Fibroblast of lung (primary cell): ENCODE measurements around the gene SHISA4. TPM values are rescaled to one million over a fixed set of nuclear protein-coding genes. Genes with fewer than 3 reads are reported as not detected.

ENCODE experiments used
- DNase-seq, 2 donors: peaks; one replicate each; pipeline versions ENCODE4 v3.0.0 to v3.0.0-alpha.2; 2010; ENCODE audit warnings: low read depth in 2 of 2
- H2AFZ ChIP-seq: 2 replicates; pipeline ENCODE4 v1.5.1; 2012; ENCODE audit warnings: low read length, control low read depth, inconsistent platforms
- H3K27ac ChIP-seq: 2 replicates; pipeline ENCODE4 v1.5.1; 2011; ENCODE audit warnings: low read length, control low read depth; ENCODE audit not compliant: insufficient read depth
- H3K27me3 ChIP-seq: 2 replicates; pipeline ENCODE4 v1.5.1; 2011; ENCODE audit warnings: mild to moderate bottlenecking, low read length; ENCODE audit not compliant: control insufficient read depth, insufficient read depth
- H3K36me3 ChIP-seq: 2 replicates; pipeline ENCODE4 v1.5.1; 2011; ENCODE audit warnings: low read length; ENCODE audit not compliant: control insufficient read depth, insufficient read depth
- H3K4me1 ChIP-seq: 2 replicates; pipeline ENCODE4 v1.5.1; 2011; ENCODE audit warnings: low read length; ENCODE audit not compliant: control insufficient read depth, insufficient read depth; ENCODE audit errors: extremely low read depth
- H3K4me2 ChIP-seq: 2 replicates; pipeline ENCODE4 v1.5.1; 2011; ENCODE audit warnings: low read length, control low read depth; ENCODE audit not compliant: insufficient read depth; ENCODE audit errors: extremely low read depth
- H3K4me3 ChIP-seq, 4 experiments: fragments of 200-600 bp in 1 of 4; sonication (generic) in 1 of 4; replicated peaks in 1 of 4; 2 replicates each; pipeline ENCODE4 v1.5.1; 2011 to 2016; ENCODE audit warnings: low read length in 4 of 4, low read depth in 3 of 4, mild to moderate bottlenecking in 3 of 4, control low read depth in 2 of 4, inconsistent platforms in 1 of 4, mixed read lengths in 1 of 4; ENCODE audit not compliant: insufficient read depth in 1 of 4; ENCODE audit errors: control extremely low read depth in 1 of 4
- H3K79me2 ChIP-seq: 2 replicates; pipeline ENCODE4 v1.5.1; 2012; ENCODE audit warnings: mild to moderate bottlenecking, low read length, inconsistent platforms; ENCODE audit not compliant: control insufficient read depth, insufficient read depth
- H3K9ac ChIP-seq: 2 replicates; pipeline ENCODE4 v1.5.1; 2011; ENCODE audit warnings: mild to moderate bottlenecking, low read length, control low read depth; ENCODE audit not compliant: insufficient read depth
- H3K9me3 ChIP-seq: 2 replicates; pipeline ENCODE4 v1.5.1; 2012; ENCODE audit warnings: low read depth, low read length; ENCODE audit not compliant: control insufficient read depth, insufficient read depth
- H4K20me1 ChIP-seq: 2 replicates; pipeline ENCODE4 v1.5.1; 2011; ENCODE audit warnings: low read length; ENCODE audit not compliant: control insufficient read depth, insufficient read depth; ENCODE audit errors: extremely low read depth
- EZH2 ChIP-seq: IDR thresholded peaks from 2 replicates; pipeline ENCODE4 v1.5.1; 2012; ENCODE audit warnings: low read length, control low read depth, mild to moderate bottlenecking; ENCODE audit errors: missing control alignments
- polyA plus RNA-seq, 2 donors: library from polyadenylated mRNA; depleted of rRNA in 1 of 2; stranded (reverse) in 1 of 2; unstranded in 1 of 2; fragments of >200 nt; gene quantifications; 2 replicates each; pipeline ENCODE4 v1.2.1, GENCODE V29; 2011 to 2012; ENCODE audit warnings: missing spikeins in 1 of 2
- total RNA-seq: library from RNA; depleted of rRNA; stranded (reverse); fragments of >200 nt; gene quantifications from 2 replicates; pipeline ENCODE4 v1.2.1, GENCODE V29; 2014
- TF ChIP-seq, protein P1 (sequence below), 2 donors: IDR thresholded peaks in 1 of 2; conservative IDR thresholded peaks in 1 of 2; 1 replicate in 1 of 2; 2 replicates in 1 of 2; pipeline ENCODE4 v1.5.1; 2011 to 2012; ENCODE audit warnings: low read length in 2 of 2, control low read depth in 1 of 2, inconsistent platforms in 1 of 2, low read depth in 1 of 2, mild to moderate bottlenecking in 1 of 2

Gene SHISA4
- total and polyA plus RNA-seq, 2 donors (not counting 1 experiment from before 2014, with no cell fraction given) = 19.0 to 27.1 TPM

DNA sequence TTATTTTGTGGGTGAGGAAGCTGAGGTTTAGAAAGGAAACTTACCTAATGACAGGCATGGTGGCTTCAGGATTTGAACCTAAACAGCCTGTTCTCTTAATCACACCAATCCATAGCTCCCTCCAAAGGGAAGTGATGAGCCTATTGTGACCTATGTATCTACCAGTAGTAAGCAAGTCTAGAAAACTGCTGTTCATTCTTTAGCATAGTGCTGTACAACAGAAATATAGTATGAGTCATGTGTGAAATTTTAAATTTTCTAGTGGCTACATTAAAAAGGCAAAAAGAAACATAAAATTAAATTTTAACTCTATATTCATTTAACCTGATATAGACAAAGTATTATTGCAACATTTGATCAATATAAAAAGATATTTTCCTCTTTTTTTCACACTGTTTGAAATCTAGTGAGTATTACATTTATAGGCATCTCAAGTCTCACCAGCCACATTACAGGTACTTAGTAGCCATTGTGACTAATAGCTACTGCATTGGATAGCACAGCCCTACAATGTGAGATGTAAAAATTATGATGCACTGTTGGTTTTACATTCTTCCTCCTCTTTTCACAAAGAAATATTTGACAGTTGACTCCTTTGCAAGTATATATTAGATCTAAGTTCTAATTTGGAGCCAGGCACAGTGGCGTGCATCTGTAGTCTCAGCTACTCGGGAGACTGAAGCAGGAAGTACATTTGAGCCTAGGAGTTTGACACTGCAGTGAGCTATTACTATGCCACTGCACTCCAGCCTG is 43.2 kb upstream of the SHISA4 start:
- Histone ChIP-seq H3K9ac (no peak overlapping the region), H3K4me2 (no peak overlapping the region), H3K36me3 (peaks cover 2% of the 10 kb centered on the region), H3K4me3 (no peak overlapping the region), H3K9me3 (no peaks in the 10 kb centered on the region), H3K4me1 (peaks cover 14% of the 10 kb centered on the region), H4K20me1 (no peaks in the 10 kb centered on the region), H3K79me2 (peaks cover 59% of the 10 kb centered on the region), H3K27ac (no peak overlapping the region), H2AFZ (no peak overlapping the region), H3K27me3 (no peaks in the 10 kb centered on the region)
- TF ChIP-seq, protein P1, sequence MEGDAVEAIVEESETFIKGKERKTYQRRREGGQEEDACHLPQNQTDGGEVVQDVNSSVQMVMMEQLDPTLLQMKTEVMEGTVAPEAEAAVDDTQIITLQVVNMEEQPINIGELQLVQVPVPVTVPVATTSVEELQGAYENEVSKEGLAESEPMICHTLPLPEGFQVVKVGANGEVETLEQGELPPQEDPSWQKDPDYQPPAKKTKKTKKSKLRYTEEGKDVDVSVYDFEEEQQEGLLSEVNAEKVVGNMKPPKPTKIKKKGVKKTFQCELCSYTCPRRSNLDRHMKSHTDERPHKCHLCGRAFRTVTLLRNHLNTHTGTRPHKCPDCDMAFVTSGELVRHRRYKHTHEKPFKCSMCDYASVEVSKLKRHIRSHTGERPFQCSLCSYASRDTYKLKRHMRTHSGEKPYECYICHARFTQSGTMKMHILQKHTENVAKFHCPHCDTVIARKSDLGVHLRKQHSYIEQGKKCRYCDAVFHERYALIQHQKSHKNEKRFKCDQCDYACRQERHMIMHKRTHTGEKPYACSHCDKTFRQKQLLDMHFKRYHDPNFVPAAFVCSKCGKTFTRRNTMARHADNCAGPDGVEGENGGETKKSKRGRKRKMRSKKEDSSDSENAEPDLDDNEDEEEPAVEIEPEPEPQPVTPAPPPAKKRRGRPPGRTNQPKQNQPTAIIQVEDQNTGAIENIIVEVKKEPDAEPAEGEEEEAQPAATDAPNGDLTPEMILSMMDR (conservative IDR thresholded peaks at IDR 0.05 in 1 of 2, IDR thresholded peaks at IDR 0.05 in 1 of 2; ENCODE audit: low read depth in 1 of 2, low read length in 2 of 2) = no peak
- TF ChIP-seq EZH2 = no peak
- DNase-seq = peak; percentile 21 to 76

DNA sequence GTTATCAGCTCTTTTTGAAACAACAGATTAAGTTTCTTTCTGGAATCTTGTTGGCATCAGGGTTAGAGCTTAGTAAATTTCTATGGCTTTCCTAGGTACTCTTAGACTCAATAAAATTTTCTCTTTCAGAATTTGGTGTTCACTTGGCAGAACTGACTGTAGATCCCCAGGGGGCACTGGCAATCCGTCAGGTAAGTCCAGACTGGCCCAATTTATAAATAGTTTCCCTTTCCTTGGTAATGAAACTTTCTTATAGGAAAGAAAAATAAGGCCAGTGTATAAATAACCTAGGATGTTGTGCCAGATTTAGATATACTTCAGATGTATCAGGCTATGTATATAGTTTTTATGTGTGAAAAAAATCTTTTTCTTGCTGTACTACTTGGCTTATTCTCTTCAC is 41.5 kb upstream of the SHISA4 start:
- Histone ChIP-seq H3K9ac (no peak overlapping the region), H3K79me2 (peaks cover 45% of the 10 kb centered on the region), H3K27me3 (no peaks in the 10 kb centered on the region), H3K4me1 (peaks cover 14% of the 10 kb centered on the region), H2AFZ (no peak overlapping the region), H3K4me3 (no peak overlapping the region), H3K36me3 (peaks cover 4% of the 10 kb centered on the region), H3K27ac (no peak overlapping the region), H3K9me3 (no peaks in the 10 kb centered on the region), H4K20me1 (no peaks in the 10 kb centered on the region), H3K4me2 (no peak overlapping the region)
- no peak for DNase-seq
- TF ChIP-seq EZH2 = no peak

DNA sequence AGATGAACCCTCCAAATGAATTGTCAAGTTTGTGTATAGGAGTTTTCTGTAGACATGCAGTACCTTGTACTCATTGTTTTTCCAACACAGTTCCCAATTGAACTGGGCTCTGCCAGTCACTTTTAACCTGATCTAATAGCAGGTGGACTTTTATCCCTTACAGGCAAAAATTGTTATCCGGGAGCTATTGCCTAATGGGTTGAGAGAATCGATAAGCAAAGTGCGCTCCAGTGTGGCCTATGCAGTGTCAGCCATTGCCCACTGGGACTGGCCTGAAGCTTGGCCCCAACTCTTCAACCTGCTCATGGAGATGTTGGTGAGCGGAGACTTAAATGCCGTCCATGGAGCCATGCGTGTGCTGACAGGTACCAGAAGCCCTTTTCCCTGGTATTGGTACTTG is 40.5 kb upstream of the SHISA4 start:
- no peak for DNase-seq
- no peak overlapping the region for H3K9ac ChIP-seq
- no peaks in the 10 kb centered on the region for H4K20me1 ChIP-seq
- no peaks in the 10 kb centered on the region for H3K27me3 ChIP-seq
- H2AFZ ChIP-seq = no peak overlapping the region
- no peak overlapping the region for H3K4me3 ChIP-seq
- H3K36me3 ChIP-seq = peaks cover 6% of the 10 kb centered on the region
- TF ChIP-seq EZH2 = no peak
- TF ChIP-seq, protein P1 (conservative IDR thresholded peaks at IDR 0.05 in 1 of 2, IDR thresholded peaks at IDR 0.05 in 1 of 2; ENCODE audit: low read depth in 1 of 2, low read length in 2 of 2) = no peak
- H3K4me2 ChIP-seq = no peak overlapping the region
- no peaks in the 10 kb centered on the region for H3K9me3 ChIP-seq
- no peak overlapping the region for H3K27ac ChIP-seq
- peaks cover 14% of the 10 kb centered on the region for H3K4me1 ChIP-seq
- H3K79me2 ChIP-seq = peaks cover 35% of the 10 kb centered on the region
